Lung (tissue), 12 donors: Measurements from ENCODE around the gene MAS1L. TPM values are rescaled to one million over a fixed set of nuclear protein-coding genes. Genes with fewer than 3 reads are reported as not detected.

Source experiments
- ATAC-seq: fragments of 200-7000 bp; cut with Tn5 transposase; one replicate; pipeline ENCODE4 v1.9.1; 2020; ENCODE audit warnings: moderate number of reproducible peaks; ENCODE audit not compliant: insufficient read depth, low FRiP score
- DNase-seq, 3 donors: peaks; one replicate each; pipeline ENCODE4 v3.0.0-alpha.2; 2013 to 2017
- H3K27ac ChIP-seq, 2 donors: one replicate each; pipeline ENCODE4 v1.5.1; 2013; ENCODE audit warnings: mild to moderate bottlenecking in 2 of 2, moderate library complexity in 2 of 2, control low read depth in 1 of 2, inconsistent platforms in 1 of 2, low read depth in 1 of 2, low read length in 1 of 2
- H3K27me3 ChIP-seq, 3 donors: one replicate each; pipeline ENCODE4 v1.5.1; 2013; ENCODE audit warnings: low read length in 2 of 3; ENCODE audit not compliant: control insufficient read depth in 3 of 3, insufficient read depth in 3 of 3
- H3K36me3 ChIP-seq, 4 donors: one replicate each; pipeline ENCODE4 v1.5.1; 2013; ENCODE audit warnings: low read length in 4 of 4, mild to moderate bottlenecking in 1 of 4, moderate library complexity in 1 of 4; ENCODE audit not compliant: control insufficient read depth in 4 of 4, insufficient read depth in 4 of 4
- H3K4me1 ChIP-seq, 5 donors: one replicate each; pipeline ENCODE4 v1.5.1; 2013; ENCODE audit warnings: low read length in 5 of 5, mild to moderate bottlenecking in 2 of 5, moderate library complexity in 1 of 5; ENCODE audit not compliant: control insufficient read depth in 5 of 5, insufficient read depth in 5 of 5
- H3K4me3 ChIP-seq: one replicate; pipeline ENCODE4 v1.5.1; 2013; ENCODE audit warnings: mild to moderate bottlenecking, control low read depth, moderate library complexity
- H3K9ac ChIP-seq, 2 donors: one replicate each; pipeline ENCODE4 v1.5.1; 2013; ENCODE audit warnings: low read length in 2 of 2, control low read depth in 1 of 2; ENCODE audit not compliant: insufficient read depth in 1 of 2
- H3K9me3 ChIP-seq, 4 donors: one replicate each; pipeline ENCODE4 v1.5.1; 2013; ENCODE audit warnings: low read length in 3 of 4, mild to moderate bottlenecking in 1 of 4, moderate library complexity in 1 of 4; ENCODE audit not compliant: control insufficient read depth in 4 of 4, insufficient read depth in 3 of 4
- CTCF ChIP-seq: IDR thresholded peaks from 2 replicates; pipeline ENCODE4 v1.5.1; 2012; ENCODE audit warnings: mild to moderate bottlenecking; ENCODE audit errors: control extremely low read depth, extremely low read depth
- WGBS, 2 donors: extraction: QIAGEN DNeasy Blood & Tissue Kit; methylation state at CpG; one replicate each; pipeline ENCODE4 v1.1.7; 2013; 5-methylcytosine and 5-hydroxymethylcytosine counted together
- polyA plus RNA-seq, 2 donors: library from polyadenylated mRNA; stranded (reverse); fragments of 200-250 nt; gene quantifications; one replicate each; pipeline ENCODE4 v1.2.1, GENCODE V29; 2013
- total RNA-seq, 2 donors: library from RNA; depleted of rRNA in 1 of 2; stranded (reverse); fragments of >200 nt in 1 of 2; gene quantifications; one replicate each; pipeline ENCODE4 v1.2.1, GENCODE V29; 2014 to 2021
- donor health status: control.
- donor health status: control.
- donor health status: Bipolar disorder and iron deficiency.
- donor health status: healthy.
- donor health status: DM: yes; HTN: yes; CAD: no.

Gene MAS1L
- total and polyA plus RNA-seq, 4 donors: not detected

GRCh38 chr6:29483735-29484134, 4.0 kb downstream of the MAS1L start:
- Histone ChIP-seq H3K36me3 (no peaks in the 10 kb centered on the region), H3K27me3 (peaks cover 0 to 2% (median 0%) of the 10 kb centered on the region in 3 donors), H3K9ac (no peak overlapping the region), H3K4me3 (no peak overlapping the region), H3K4me1 (no peaks in the 10 kb centered on the region), H3K9me3 (peaks cover 0 to 4% (median 0%) of the 10 kb centered on the region in 4 donors), H3K27ac (no peak overlapping the region)
- ATAC-seq (no peak), DNase-seq (no peak)
- TF ChIP-seq CTCF: no peak
- 58 to 81% methylated on average over 1 of the region's 1 CpG for WGBS, 2 donors

- no peak overlapping the region for H3K27ac ChIP-seq
- TF ChIP-seq CTCF: no peak
- H3K9ac ChIP-seq: no peak overlapping the region
- no peak overlapping the region for H3K4me3 ChIP-seq
- H3K9me3 ChIP-seq: peaks cover 0 to 4% (median 0%) of the 10 kb centered on the region in 4 donors
- H3K4me1 ChIP-seq: no peaks in the 10 kb centered on the region
- peaks cover 0 to 2% (median 0%) of the 10 kb centered on the region in 3 donors for H3K27me3 ChIP-seq
- ATAC-seq (no peak), DNase-seq (no peak)
- 82 to 92% methylated on average over 3 of the region's 3 CpGs for WGBS, 2 donors
- no peaks in the 10 kb centered on the region for H3K36me3 ChIP-seq
These were observed 4.6 kb downstream of the MAS1L start for GRCh38 chr6:29483186-29483585.

- no peak for TF ChIP-seq CTCF
- Histone ChIP-seq H3K4me1 (no peaks in the 10 kb centered on the region), H3K27ac (no peak overlapping the region), H3K27me3 (no peaks in the 10 kb centered on the region), H3K4me3 (no peak overlapping the region), H3K9ac (no peak overlapping the region), H3K36me3 (no peaks in the 10 kb centered on the region), H3K9me3 (peaks cover 0 to 4% (median 1%) of the 10 kb centered on the region in 4 donors)
- DNase-seq (no peak), ATAC-seq (no peak)
- 70 to 83% methylated on average over 2 of the region's 2 CpGs for WGBS, 2 donors
These were observed 8.2 kb downstream of the MAS1L start for GRCh38 chr6:29479560-29479959.

- no peak for DNase-seq
- WGBS, 2 donors: 87 to 92% methylated on average over 5 of the region's 5 CpGs
- no peak for ATAC-seq
- Histone ChIP-seq H3K36me3 (no peaks in the 10 kb centered on the region), H3K27me3 (no peaks in the 10 kb centered on the region), H3K9ac (no peak overlapping the region), H3K4me1 (no peaks in the 10 kb centered on the region), H3K9me3 (peaks cover 0 to 4% (median 1%) of the 10 kb centered on the region in 4 donors), H3K27ac (no peak overlapping the region), H3K4me3 (no peak overlapping the region)
- no peak for TF ChIP-seq CTCF
These were observed 9.0 kb downstream of the MAS1L start for GRCh38 chr6:29478740-29479139.
